Bronchial epithelial cell (primary cell): ENCODE measurements around the gene ZNF521. TPM values are rescaled to one million over a fixed set of nuclear protein-coding genes. Genes with fewer than 3 reads are reported as not detected.

Source experiments
- DNase-seq: peaks from one replicate; pipeline ENCODE4 v3.0.0-alpha.2; 2010; ENCODE audit warnings: low read depth
- FAIRE-seq: peaks from 2 replicates; lab custom pipeline; 2011; peaks lifted over from hg19 to GRCh38; lab: Jason Lieb, UNC
- H3K27me3 ChIP-seq: 2 replicates; pipeline ENCODE4 v1.5.1; 2011; ENCODE audit warnings: low read length; ENCODE audit not compliant: control insufficient read depth, insufficient read depth
- H3K36me3 ChIP-seq: 2 replicates; pipeline ENCODE4 v1.5.1; 2011; ENCODE audit warnings: low read length; ENCODE audit not compliant: control insufficient read depth, insufficient read depth
- H3K4me3 ChIP-seq: 2 replicates; pipeline ENCODE4 v1.5.1; 2011; ENCODE audit warnings: mild to moderate bottlenecking, low read depth, low read length, control low read depth
- total RNA-seq: library from RNA; depleted of rRNA; stranded (reverse); fragments of >200 nt; gene quantifications from 2 replicates; pipeline ENCODE4 v1.2.1, GENCODE V29; 2014
- TF ChIP-seq, protein P1 (sequence below): IDR thresholded peaks from 2 replicates; pipeline ENCODE4 v1.5.1; 2011; ENCODE audit warnings: mild to moderate bottlenecking, moderate library complexity, low read length, control low read depth, inconsistent platforms; ENCODE audit not compliant: insufficient read depth, severe bottlenecking

The ZNF521 gene
- total RNA-seq, 1 donor from 2014 or later = 0.53 TPM

DNA sequence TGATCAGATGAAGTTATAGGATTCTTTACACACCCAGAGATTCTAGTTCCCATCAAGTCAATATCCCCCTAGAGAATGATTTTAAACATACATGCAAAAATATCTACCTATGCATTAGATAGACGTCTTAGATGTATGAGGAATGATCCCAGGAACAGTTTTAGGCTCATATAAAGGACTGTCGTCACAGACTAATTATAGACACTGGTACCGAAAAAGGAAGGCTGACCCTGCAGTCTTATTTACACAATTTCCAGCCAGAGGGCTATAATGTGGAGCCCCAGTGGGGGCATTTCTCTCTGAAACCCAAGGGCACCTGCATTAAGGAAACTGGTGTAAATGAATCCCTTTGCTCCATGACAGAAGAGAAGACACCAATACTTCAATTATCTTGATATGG lies 170.4 kb downstream of the ZNF521 start:
- no peaks in the 10 kb centered on the region for H3K27me3 ChIP-seq
- H3K36me3 ChIP-seq = no peaks in the 10 kb centered on the region
- no peak for DNase-seq
- TF ChIP-seq, protein P1, sequence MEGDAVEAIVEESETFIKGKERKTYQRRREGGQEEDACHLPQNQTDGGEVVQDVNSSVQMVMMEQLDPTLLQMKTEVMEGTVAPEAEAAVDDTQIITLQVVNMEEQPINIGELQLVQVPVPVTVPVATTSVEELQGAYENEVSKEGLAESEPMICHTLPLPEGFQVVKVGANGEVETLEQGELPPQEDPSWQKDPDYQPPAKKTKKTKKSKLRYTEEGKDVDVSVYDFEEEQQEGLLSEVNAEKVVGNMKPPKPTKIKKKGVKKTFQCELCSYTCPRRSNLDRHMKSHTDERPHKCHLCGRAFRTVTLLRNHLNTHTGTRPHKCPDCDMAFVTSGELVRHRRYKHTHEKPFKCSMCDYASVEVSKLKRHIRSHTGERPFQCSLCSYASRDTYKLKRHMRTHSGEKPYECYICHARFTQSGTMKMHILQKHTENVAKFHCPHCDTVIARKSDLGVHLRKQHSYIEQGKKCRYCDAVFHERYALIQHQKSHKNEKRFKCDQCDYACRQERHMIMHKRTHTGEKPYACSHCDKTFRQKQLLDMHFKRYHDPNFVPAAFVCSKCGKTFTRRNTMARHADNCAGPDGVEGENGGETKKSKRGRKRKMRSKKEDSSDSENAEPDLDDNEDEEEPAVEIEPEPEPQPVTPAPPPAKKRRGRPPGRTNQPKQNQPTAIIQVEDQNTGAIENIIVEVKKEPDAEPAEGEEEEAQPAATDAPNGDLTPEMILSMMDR = no peak
- FAIRE-seq = no peak
- H3K4me3 ChIP-seq = no peak overlapping the region

DNA sequence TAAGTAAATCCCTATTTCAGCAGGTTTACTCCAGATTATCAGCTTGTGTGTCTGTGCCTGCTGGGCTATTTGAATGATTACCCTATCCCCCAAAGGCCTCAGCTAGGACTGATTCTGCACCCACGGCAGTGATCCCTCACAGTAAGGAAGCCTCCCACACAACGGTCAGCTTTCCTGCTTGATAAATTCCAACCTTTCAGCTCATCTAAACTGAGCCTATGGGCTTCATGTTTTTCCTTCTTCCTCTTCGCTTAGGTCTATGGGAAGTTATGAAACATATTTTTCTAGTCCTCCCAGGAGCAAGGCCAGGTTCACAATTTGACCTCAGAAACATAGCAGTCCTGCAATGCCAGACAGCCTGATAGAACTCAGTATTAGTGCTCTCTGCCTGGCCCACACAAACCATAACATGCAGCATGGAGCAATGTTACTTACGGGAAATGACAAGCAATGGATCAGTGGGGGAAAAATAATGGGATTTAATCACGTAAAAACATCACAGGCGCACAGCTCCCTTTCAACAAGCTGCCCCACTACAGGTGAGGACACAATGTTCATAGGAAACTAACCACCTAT lies 170.9 kb downstream of the ZNF521 start:
- no peak for DNase-seq
- Histone ChIP-seq H3K27me3 (no peaks in the 10 kb centered on the region), H3K36me3 (no peaks in the 10 kb centered on the region), H3K4me3 (no peak overlapping the region)
- TF ChIP-seq, protein P1 = no peak
- FAIRE-seq = no peak

DNA sequence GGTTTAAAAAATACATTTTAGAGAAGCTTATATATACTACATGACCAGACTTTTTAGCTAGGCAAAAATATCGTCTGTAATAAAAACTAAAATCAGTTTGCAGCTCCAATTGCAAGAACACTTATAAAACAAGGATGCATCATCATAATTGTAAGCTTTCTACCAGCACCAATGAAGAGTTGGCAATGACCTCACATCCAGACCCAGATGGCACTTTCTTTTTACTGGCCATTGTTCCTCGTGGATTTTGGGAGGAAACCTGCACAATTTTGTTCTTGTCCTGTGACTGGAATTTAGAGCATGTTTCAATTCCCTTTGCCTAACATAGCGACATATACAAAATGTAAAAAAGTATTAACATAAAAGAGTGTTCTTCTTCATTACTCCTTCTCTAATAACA lies 174.3 kb downstream of the ZNF521 start:
- DNase-seq = no peak
- H3K4me3 ChIP-seq = no peak overlapping the region
- H3K27me3 ChIP-seq = no peaks in the 10 kb centered on the region
- TF ChIP-seq, protein P1 = no peak
- FAIRE-seq = no peak
- no peaks in the 10 kb centered on the region for H3K36me3 ChIP-seq

DNA sequence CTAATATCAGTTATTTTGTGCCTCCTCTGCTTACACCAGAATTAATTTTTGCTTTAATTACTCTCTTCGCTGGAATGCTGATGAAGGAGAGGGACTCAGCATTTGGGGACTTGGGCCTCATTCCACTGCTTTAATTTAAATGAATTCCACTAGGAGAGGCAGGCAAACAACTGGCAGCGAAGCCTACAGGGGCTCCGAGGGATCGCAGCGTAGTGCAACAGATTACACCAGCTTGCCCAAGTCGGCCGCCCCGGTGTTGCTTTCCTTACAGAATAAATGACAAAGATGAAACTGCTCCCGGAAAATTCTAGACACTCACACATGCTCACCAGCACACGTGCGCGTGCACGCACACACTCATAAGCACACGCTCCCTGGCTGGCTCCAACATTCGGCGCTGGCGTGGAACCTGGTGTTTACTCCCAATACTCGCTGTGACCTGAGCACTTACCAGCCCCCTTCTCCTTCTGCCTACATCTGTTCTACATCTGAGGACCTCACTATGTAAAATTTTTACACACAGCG lies 175.4 kb downstream of the ZNF521 start:
- Histone ChIP-seq H3K4me3 (no peak overlapping the region), H3K36me3 (no peaks in the 10 kb centered on the region), H3K27me3 (no peaks in the 10 kb centered on the region)
- DNase-seq = no peak
- no peak for FAIRE-seq
- TF ChIP-seq, protein P1 = no peak

DNA sequence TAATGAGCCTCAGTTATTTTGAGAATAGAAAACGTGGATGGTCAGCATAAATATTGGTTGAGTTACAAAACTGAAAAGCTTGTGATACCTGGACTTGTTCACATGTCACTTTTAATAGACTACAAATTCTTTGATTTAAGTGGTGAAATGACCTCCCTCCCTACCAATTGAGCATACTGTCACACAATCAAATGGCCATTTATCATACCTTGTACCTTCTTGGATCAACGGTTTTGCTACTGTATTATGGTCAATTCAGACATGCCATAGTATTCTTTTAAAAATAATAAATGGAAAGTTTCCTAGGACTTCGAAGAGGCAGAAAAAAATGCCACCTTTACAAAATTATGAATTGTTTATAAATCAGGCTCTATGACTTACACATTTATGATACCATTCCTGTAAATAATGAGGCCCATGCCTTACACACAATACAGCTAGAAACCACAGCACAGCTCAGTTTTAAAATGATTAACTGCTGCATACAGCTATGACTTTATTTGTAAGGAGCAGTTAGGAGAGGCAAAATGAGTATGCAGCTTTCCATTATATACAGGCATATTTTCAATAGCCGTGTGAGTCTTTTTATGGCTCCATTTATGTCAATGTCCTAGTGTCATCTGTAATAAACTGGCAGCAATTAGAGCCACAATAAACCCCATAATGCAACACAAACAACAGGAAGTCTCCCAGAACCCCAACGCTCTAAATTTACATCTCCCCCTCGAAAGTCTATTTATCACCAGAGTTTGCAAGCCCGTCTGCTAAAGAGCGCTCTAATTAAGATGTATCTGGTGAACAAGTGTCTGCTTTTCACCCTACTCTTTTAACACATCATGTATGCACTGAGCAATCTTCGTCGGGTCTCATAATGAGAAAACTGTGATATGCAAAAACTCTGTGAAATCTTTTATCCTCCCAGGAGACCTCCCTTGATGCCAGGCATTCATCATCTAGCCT lies 176.1 kb downstream of the ZNF521 start:
- no peak for FAIRE-seq
- Histone ChIP-seq H3K4me3 (no peak overlapping the region), H3K27me3 (no peaks in the 10 kb centered on the region), H3K36me3 (no peaks in the 10 kb centered on the region)
- TF ChIP-seq, protein P1 = no peak
- DNase-seq = no peak
